Urothelium cell line (cell line): ENCODE measurements around the gene PSTPIP2.

Experiments
- DNase-seq: peaks from one replicate; pipeline ENCODE4 v3.0.0; 2011; ENCODE audit warnings: low spot score, mixed read lengths
- FAIRE-seq: peaks from 2 replicates; lab custom pipeline; 2011; peaks lifted over from hg19 to GRCh38; lab: Jason Lieb, UNC

PSTPIP2 gene

DNA sequence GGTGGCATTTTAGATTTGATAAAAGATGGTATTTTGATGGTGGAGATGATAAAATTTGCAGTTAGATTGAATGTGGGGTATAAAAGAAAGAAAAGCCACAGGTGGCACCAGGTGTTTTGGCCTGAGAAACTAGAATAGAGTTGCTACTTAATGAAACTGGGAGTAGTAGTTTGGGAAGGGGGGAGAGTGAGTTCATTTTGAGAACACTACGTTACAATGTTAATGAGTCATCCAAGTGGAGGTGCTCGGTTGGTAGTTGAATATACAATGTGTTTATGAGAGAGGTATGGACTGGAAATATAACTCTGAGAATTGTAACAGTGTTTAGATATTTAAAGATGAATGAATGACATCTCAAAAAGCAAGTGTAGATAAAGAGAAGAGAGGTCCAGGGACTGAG, 131.3 kb downstream of the PSTPIP2 start:
- DNase-seq (no peak), FAIRE-seq (no peak)

DNA sequence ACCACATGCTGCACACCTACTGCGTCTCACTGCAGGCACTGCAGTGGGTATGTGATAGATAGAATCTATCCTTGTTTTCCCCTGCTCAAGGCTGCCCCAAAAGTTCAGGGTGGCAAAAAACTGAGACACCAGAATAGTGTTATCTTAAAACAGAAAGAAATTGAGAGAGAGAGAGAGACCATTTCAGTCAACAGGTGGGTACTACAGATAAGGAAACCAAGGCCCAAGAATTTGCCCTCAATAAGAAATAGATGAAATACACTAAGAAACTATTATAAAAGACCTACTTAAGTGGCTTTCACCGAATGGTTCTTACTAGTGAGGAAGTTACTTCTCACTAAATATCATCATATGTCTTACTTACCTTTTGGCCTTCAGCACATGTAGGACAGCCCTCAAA, 132.8 kb downstream of the PSTPIP2 start:
- no peak for DNase-seq
- FAIRE-seq, result no peak

DNA sequence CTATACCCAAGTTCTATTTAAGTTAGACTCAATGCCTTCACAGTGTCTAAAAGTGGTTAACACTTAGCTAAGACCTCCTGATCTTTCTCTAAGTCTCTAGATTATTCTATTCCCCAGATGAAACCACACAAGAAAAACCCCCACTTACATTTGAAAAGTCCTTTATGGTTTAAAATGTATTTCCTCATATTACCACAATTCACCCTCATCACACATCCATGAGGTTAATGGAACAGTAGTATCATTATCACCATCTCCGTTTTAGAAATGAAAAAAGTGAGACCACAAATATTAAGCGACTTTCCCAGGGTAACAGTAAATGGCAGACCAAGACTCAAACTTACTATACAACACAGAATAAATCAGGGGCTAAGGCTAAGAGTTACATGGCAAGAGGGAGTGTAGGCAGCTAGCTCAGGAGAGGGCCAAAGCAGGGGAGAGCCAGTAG, 133.5 kb downstream of the PSTPIP2 start:
- DNase-seq (no peak), FAIRE-seq (no peak)

DNA sequence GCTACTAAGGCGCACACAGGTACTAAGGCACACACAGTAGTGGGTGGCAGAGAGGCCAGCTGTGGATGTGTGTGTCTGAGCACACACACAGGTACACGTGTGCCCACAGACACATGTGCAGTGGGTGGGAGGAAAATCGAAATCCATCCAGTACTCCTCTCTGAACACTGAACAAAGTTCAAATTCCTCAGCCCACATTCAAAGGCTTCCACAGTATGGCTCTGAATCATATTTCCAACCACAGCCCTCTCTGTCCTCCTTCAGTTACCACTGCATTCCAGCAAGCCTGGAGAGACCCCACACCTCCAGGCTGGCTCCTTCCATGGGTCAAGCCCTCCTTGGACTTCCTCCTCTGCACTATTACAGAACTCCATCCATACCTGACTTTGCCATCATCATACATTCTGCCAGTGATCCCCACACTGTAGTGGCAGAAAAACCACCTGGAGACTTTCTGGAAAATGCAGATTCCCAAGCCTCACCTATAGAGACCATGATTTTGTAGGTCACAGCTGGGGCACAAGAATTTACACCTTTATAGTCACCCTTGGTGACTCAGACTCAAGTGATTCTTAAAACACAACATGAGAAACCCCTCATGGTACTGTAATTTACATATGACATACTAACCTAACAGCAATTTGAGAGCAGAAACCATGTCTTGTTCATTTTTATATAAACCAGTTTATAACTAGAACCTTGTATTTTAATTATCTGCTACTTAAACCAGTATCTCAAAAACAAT, 136.3 kb downstream of the PSTPIP2 start:
- DNase-seq (no peak), FAIRE-seq (no peak)
